Activated CD8-positive, alpha-beta memory T cell treated with anti-CD3 and anti-CD28 coated beads, Interleukin-2, amount 10 ng/mL, durations not matched to agents 7 days and 5 days (primary cell): ENCODE results near the gene HPSE. TPM values are rescaled to one million over a fixed set of nuclear protein-coding genes. Genes with fewer than 3 reads are reported as not detected.

ENCODE experiments used
- ATAC-seq: fragments of 150-1000 bp; cut with Tn5 transposase; one replicate; pipeline ENCODE4 v1.10.0; 2021; ENCODE audit warnings: moderate library complexity
- CTCF ChIA-PET: fragments of 350-600 bp; sonication (Branson Sonifier 250); formaldehyde crosslinking; loops from one replicate; lab custom pipeline; 2021; ENCODE audit warnings: antibody characterized with exemption; lab: Charles Lee
- DNase-seq: peaks from one replicate; pipeline ENCODE4 v3.0.0-alpha.2; 2020
- H3K27ac Mint-ChIP-seq: one replicate; pipeline ENCODE4 v1.8.0; 2021; ENCODE audit warnings: mild to moderate bottlenecking, mixed read lengths
- H3K27me3 Mint-ChIP-seq: one replicate; pipeline ENCODE4 v1.8.0; 2021; ENCODE audit warnings: mixed read lengths
- H3K36me3 Mint-ChIP-seq: one replicate; pipeline ENCODE4 v1.8.0; 2021; ENCODE audit warnings: mild to moderate bottlenecking, mixed read lengths
- H3K4me1 Mint-ChIP-seq: one replicate; pipeline ENCODE4 v1.8.0; 2021; ENCODE audit warnings: mixed read lengths
- H3K4me3 Mint-ChIP-seq: one replicate; pipeline ENCODE4 v1.8.0; 2021; ENCODE audit warnings: mild to moderate bottlenecking, moderate library complexity, mixed read lengths
- H3K9me3 Mint-ChIP-seq: one replicate; pipeline ENCODE4 v1.8.0; 2022; ENCODE audit warnings: low read depth, mixed read lengths
- total RNA-seq, 2 experiments: library from RNA; stranded (reverse); gene quantifications; one replicate each; pipeline ENCODE4 v1.2.3, GENCODE V29; 2021

Gene HPSE
- total RNA-seq, 2 experiments from 2014 or later, result 18.4 to 19.6 TPM

GRCh38 chr4:83360018-83360417 is 25.4 kb upstream of the HPSE start:
- no peaks in the 10 kb centered on the region for H3K27me3 Mint-ChIP-seq
- H3K36me3 Mint-ChIP-seq, result peaks cover 6% of the 10 kb centered on the region
- H3K27ac Mint-ChIP-seq, result no peak overlapping the region
- no peaks in the 10 kb centered on the region for H3K9me3 Mint-ChIP-seq
- peaks cover 20% of the 10 kb centered on the region for H3K4me1 Mint-ChIP-seq
- ATAC-seq, result no peak
- CTCF ChIA-PET, result no interaction called here
- no peak overlapping the region for H3K4me3 Mint-ChIP-seq
- no peak for DNase-seq

- CTCF ChIA-PET, result no interaction called here
- Mint-ChIP-seq H3K27ac (no peak overlapping the region), H3K4me3 (no peak overlapping the region), H3K9me3 (peaks cover 7% of the 10 kb centered on the region), H3K27me3 (no peaks in the 10 kb centered on the region), H3K36me3 (peaks cover 10% of the 10 kb centered on the region), H3K4me1 (peaks cover 20% of the 10 kb centered on the region)
- ATAC-seq (no peak), DNase-seq (no peak)
Observed at GRCh38 chr4:83358410-83358809, 23.8 kb upstream of the HPSE start.

- CTCF ChIA-PET, result interaction anchor here (1.0 to 1.7 kb wide), 2 partner anchors 16 to 37 kb away, joined by 3 to 4 read pairs; no protein-coding TSS in a partner anchor
Observed at GRCh38 chr4:83356899-83357661, 22.4 kb upstream of the HPSE start.

GRCh38 chr4:83353516-83353915 is 18.9 kb upstream of the HPSE start:
- Mint-ChIP-seq H3K4me3 (no peak overlapping the region), H3K9me3 (peaks cover 10% of the 10 kb centered on the region), H3K36me3 (peaks cover 23% of the 10 kb centered on the region), H3K4me1 (peaks cover 26% of the 10 kb centered on the region), H3K27ac (no peak overlapping the region), H3K27me3 (no peaks in the 10 kb centered on the region)
- CTCF ChIA-PET, result no interaction called here
- DNase-seq, result no peak
- no peak for ATAC-seq

More at GRCh38 chr4:83356899-83357661, 22.4 kb upstream of the HPSE start:
- no peak for DNase-seq
- no peaks in the 10 kb centered on the region for H3K27me3 Mint-ChIP-seq
- no peak overlapping the region for H3K4me3 Mint-ChIP-seq
- peak overlapping the region; percentile 57 for H3K27ac Mint-ChIP-seq
- ATAC-seq, result peak; percentile 79
- peaks cover 20% of the 10 kb centered on the region for H3K4me1 Mint-ChIP-seq
- peaks cover 12% of the 10 kb centered on the region for H3K36me3 Mint-ChIP-seq
- H3K9me3 Mint-ChIP-seq, result peaks cover 7% of the 10 kb centered on the region

DNA sequence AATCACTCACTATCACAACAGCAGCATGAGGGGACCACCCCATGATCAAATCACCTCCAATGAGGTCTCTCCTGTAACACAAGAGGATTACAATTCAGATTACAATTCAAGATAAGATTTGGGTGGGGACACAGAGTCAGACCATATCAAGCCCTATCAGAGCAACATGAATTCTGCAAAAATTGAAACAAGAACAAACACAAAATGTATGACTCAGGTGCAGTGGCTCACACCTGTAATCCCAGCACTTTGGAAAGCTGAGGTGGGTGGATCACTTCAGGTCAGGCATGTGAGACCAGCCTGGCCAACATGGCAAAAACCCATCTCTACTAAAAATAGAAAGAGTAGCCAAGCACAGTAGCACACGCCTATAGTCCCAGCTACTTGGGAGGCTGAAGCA is 13.4 kb upstream of the HPSE start:
- no peak overlapping the region for H3K27ac Mint-ChIP-seq
- H3K4me1 Mint-ChIP-seq, result peaks cover 11% of the 10 kb centered on the region
- ATAC-seq (no peak), DNase-seq (no peak)
- H3K36me3 Mint-ChIP-seq, result peaks cover 28% of the 10 kb centered on the region
- peaks cover 10% of the 10 kb centered on the region for H3K27me3 Mint-ChIP-seq
- no peak overlapping the region for H3K4me3 Mint-ChIP-seq
- peaks cover 21% of the 10 kb centered on the region for H3K9me3 Mint-ChIP-seq
- CTCF ChIA-PET, result no interaction called here

GRCh38 chr4:83342476-83342875 is 7.8 kb upstream of the HPSE start:
- peaks cover 20% of the 10 kb centered on the region for H3K9me3 Mint-ChIP-seq
- CTCF ChIA-PET, result no interaction called here
- no peak for ATAC-seq
- H3K27me3 Mint-ChIP-seq, result peaks cover 28% of the 10 kb centered on the region
- H3K4me1 Mint-ChIP-seq, result peaks cover 19% of the 10 kb centered on the region
- no peak overlapping the region for H3K27ac Mint-ChIP-seq
- H3K36me3 Mint-ChIP-seq, result peaks cover 19% of the 10 kb centered on the region
- no peak for DNase-seq
- no peak overlapping the region for H3K4me3 Mint-ChIP-seq

- ATAC-seq (peak; percentile 89), DNase-seq (peak; percentile 77)
- Mint-ChIP-seq H3K9me3 (peaks cover 9% of the 10 kb centered on the region), H3K27me3 (peaks cover 43% of the 10 kb centered on the region), H3K4me3 (peak overlapping the region; percentile 26), H3K36me3 (peaks cover 12% of the 10 kb centered on the region), H3K4me1 (peaks cover 21% of the 10 kb centered on the region), H3K27ac (peak overlapping the region; percentile 72)
- CTCF ChIA-PET, result interaction anchor here (1.2 to 1.8 kb wide), 3 partner anchors 15 to 75 kb away, joined by 3 to 5 read pairs (median 4); no protein-coding TSS in a partner anchor
Observed at GRCh38 chr4:83340692-83341343, 6.2 kb upstream of the HPSE start.

DNA sequence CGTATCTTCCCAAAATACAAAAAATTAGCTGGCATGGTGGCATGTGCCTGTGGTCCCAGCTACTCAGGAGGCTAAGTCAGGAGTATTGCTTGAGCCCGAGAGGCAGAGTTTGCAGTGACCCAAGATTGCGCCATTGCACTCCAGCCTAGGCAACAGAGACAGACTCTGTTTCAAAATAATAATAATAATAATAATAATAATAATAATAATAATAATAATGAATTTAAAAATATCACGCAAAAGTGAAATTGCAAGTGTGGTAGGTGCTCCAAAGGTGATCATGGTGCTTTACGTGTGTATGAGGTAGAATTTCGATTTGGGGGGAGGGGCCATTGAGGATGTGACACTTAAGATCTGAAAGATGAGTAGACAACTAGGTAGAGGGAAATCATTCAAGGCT is 4.9 kb upstream of the HPSE start:
- no peak for ATAC-seq
- Mint-ChIP-seq H3K4me1 (peaks cover 29% of the 10 kb centered on the region), H3K27me3 (peaks cover 45% of the 10 kb centered on the region), H3K4me3 (no peak overlapping the region), H3K36me3 (peaks cover 12% of the 10 kb centered on the region), H3K9me3 (peaks cover 6% of the 10 kb centered on the region), H3K27ac (no peak overlapping the region)
- CTCF ChIA-PET, result interaction anchor here (0.6 to 1.8 kb wide), 2 partner anchors 23 to 40 kb away, joined by 3 to 5 read pairs; no protein-coding TSS in a partner anchor
- DNase-seq, result no peak

DNA sequence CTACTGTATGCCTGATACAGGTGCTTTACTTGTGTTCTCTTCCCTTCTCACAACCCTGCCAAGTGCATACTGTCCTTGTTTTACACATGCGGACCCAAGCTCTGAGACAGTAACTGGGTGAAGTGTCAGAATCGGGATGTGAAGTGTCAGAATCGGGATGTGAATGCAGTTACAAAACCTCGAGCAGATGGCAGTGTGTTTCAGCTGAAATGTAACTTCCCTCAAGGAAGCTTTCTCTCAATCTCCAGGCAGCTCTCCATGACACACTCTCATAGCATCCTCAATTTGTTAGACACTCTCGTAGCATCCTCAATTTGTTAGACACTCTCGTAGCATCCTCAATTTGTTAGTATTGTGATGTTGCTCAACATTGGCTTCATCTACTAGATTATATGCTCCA is 1.1 kb upstream of the HPSE start:
- Mint-ChIP-seq H3K27me3 (peaks cover 32% of the 10 kb centered on the region), H3K36me3 (peaks cover 20% of the 10 kb centered on the region), H3K27ac (no peak overlapping the region), H3K4me1 (peaks cover 33% of the 10 kb centered on the region), H3K9me3 (peaks cover 6% of the 10 kb centered on the region), H3K4me3 (peak overlapping the region; percentile 84)
- CTCF ChIA-PET, result interaction anchor here (1.0 kb wide), 1 partner anchor 28 kb away, joined by 3 read pairs; no protein-coding TSS in a partner anchor
- ATAC-seq (no peak), DNase-seq (no peak)

GRCh38 chr4:83331956-83332355 is 2.7 kb downstream of the HPSE start:
- Mint-ChIP-seq H3K27me3 (peaks cover 14% of the 10 kb centered on the region), H3K27ac (no peak overlapping the region), H3K9me3 (no peaks in the 10 kb centered on the region), H3K4me3 (no peak overlapping the region), H3K4me1 (peaks cover 25% of the 10 kb centered on the region), H3K36me3 (peaks cover 12% of the 10 kb centered on the region)
- CTCF ChIA-PET, result interaction anchor here (1.0 kb wide), 1 partner anchor 34 kb away, joined by 3 read pairs; no protein-coding TSS in a partner anchor
- no peak for ATAC-seq
- DNase-seq, result no peak

- CTCF ChIA-PET, result interaction anchor here (1.2 kb wide), 1 partner anchor 45 kb away, joined by 3 read pairs; the partner anchor contains the start of gene COQ2
- H3K9me3 Mint-ChIP-seq, result no peaks in the 10 kb centered on the region
- DNase-seq (no peak), ATAC-seq (no peak)
- no peak overlapping the region for H3K27ac Mint-ChIP-seq
- H3K36me3 Mint-ChIP-seq, result peaks cover 15% of the 10 kb centered on the region
- peaks cover 15% of the 10 kb centered on the region for H3K4me1 Mint-ChIP-seq
- H3K4me3 Mint-ChIP-seq, result no peak overlapping the region
- no peaks in the 10 kb centered on the region for H3K27me3 Mint-ChIP-seq
Observed at GRCh38 chr4:83329521-83330110, 5.0 kb downstream of the HPSE start.

- DNase-seq (no peak), ATAC-seq (no peak)
- Mint-ChIP-seq H3K27ac (no peak overlapping the region), H3K4me3 (no peak overlapping the region), H3K4me1 (peaks cover 8% of the 10 kb centered on the region), H3K9me3 (no peaks in the 10 kb centered on the region), H3K27me3 (no peaks in the 10 kb centered on the region), H3K36me3 (peaks cover 15% of the 10 kb centered on the region)
- CTCF ChIA-PET, result interaction anchor here (0.6 kb wide), 1 partner anchor 80 kb away, joined by 3 read pairs; no protein-coding TSS in a partner anchor
Observed at GRCh38 chr4:83328521-83329187, 6.0 kb downstream of the HPSE start.

- Mint-ChIP-seq H3K27ac (no peak overlapping the region), H3K9me3 (no peaks in the 10 kb centered on the region), H3K36me3 (peaks cover 20% of the 10 kb centered on the region), H3K4me1 (no peaks in the 10 kb centered on the region), H3K27me3 (no peaks in the 10 kb centered on the region), H3K4me3 (no peak overlapping the region)
- DNase-seq (no peak), ATAC-seq (no peak)
- CTCF ChIA-PET, result no interaction called here
Observed at GRCh38 chr4:83326546-83326945, 8.1 kb downstream of the HPSE start.
